ENCODE results near the gene GADD45GIP1.
"Not testable (repeated sequence)": the region's sequence is repeated elsewhere in the genome, so short reads cannot be mapped to it uniquely, and the experiment has no call there.

Gene GADD45GIP1

DNA sequence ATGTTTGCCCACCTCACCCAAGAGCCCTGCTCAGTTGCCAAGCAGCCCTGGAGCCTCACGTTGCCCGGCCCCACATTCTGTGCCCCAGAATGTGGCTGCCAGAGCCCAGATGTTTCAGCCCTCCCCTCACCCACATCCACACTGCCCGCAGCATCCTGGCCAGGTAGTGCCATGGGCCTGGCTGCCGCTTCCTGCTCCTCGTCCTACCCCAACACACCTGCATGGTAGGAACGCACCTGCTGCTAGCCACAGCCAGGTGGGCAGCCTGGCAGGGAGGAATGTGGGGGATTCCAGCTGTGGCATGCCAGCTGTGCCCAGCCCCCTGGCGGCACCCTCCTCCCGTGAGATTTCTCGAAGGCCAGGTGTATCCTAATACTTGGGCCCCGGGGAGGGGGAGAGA is 30.8 kb upstream of the GADD45GIP1 start:
- no peak for DNase-seq

DNA sequence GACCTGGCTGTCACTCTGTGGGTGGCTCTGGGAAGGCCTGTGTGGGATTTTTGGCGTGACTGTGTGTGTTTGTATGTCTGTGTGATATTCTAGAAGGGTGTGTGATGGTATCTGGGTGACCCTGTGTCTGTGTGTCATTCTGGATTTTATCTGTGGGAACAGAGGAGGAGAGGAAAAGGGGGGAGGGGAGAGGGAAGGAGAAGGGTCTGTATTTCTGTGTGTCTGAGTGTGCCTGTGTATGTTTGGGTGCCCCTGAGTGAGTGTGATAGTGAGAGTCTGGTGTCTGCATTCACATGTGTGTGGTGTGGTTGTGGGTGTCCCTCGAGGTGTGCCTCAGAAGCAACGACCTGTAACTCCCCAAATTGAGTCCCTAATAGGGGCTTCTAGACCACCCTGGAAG is 30.2 kb upstream of the GADD45GIP1 start:
- no peak for DNase-seq

- DNase-seq = no peak
These were observed 29.7 kb upstream of the GADD45GIP1 start for GRCh38 chr19:12986726-12987125.

DNA sequence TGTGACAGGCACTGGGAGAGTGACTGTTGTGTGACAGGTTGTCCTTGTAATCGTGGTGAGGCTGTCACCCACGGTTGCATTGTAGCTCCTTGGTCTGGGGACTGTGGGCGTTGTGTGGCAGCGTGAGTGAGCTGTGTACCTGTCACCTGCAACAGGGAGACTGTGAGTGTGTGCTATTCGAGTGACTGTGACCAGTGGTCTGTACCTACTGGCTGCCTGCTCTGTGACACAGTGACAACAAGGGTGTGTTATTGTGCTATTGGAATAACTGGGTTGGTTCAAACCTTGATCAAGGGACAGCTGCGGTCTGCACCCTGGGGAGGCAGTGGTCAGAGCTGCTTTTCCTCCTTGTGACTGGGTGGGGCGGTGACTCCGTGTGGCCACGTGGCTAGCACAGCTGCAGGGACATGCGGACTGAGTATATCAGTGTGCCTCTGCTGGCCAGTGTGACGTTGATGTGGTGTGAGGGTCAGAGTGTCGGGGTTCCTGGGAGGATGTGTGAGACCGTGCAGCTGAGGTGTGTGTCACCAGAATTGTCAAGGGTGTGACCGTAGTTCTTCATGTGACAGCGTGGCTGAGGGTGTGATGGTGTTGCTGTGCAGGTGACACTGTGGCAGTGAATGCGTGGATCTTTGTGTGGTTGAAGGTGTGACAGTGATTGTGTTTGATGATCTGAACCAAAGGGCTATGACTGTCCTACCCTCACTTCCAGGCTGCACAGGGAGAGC is 28.2 kb upstream of the GADD45GIP1 start:
- peak; percentile 21 for DNase-seq

GRCh38 chr19:12984683-12985048 is 27.6 kb upstream of the GADD45GIP1 start:
- DNase-seq = no peak

DNA sequence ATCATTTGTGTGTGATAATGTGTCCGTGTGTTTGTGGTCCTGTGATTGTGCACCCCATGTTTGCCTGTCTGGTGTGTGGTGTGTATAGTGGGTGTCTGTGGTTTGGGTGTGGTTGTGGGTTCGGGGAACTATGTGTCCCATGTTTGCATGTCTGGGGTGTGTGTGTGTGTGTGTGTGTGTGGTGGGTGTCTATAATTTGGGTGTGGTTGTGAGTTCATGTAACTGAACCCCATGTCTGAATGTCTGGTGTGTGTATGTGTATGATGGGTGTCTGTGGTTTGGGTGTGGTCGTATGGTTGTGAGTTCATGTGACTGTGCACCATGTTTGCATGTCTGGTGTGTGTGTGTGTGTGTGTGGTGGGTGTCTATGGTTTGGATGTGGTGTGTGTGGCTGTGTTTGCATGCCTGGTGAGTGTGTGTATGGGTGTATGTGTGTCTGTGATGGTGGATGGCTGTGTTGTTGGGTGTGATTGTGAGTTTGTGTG is 27.2 kb upstream of the GADD45GIP1 start:
- no peak for DNase-seq

- DNase-seq = peak; percentile 71
These were observed 26.6 kb upstream of the GADD45GIP1 start for GRCh38 chr19:12983542-12984142.

GRCh38 chr19:12983091-12983490 is 26.1 kb upstream of the GADD45GIP1 start:
- no peak for DNase-seq

- DNase-seq = no peak
These were observed 25.6 kb upstream of the GADD45GIP1 start for GRCh38 chr19:12982648-12983047.

DNA sequence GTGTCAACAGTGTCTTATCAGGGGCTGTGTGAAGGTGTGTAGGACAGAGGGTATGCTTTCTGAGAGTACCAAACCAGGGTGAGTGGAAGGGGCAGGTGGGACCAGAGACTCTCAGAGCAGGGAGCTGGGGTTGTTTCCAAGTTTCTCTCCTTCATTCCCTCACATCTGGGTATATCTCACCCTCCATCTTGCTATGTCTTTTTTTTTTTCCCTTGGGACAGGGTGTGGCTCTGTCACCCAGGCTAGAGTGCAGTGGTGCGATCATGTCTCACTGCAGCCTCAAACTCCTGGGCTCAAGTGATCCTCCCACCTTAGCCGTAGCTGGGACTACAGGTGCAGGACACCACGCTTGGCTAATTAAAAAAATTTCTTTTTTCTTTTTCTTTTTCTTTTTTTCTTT is 23.0 kb upstream of the GADD45GIP1 start:
- no peak for DNase-seq

DNA sequence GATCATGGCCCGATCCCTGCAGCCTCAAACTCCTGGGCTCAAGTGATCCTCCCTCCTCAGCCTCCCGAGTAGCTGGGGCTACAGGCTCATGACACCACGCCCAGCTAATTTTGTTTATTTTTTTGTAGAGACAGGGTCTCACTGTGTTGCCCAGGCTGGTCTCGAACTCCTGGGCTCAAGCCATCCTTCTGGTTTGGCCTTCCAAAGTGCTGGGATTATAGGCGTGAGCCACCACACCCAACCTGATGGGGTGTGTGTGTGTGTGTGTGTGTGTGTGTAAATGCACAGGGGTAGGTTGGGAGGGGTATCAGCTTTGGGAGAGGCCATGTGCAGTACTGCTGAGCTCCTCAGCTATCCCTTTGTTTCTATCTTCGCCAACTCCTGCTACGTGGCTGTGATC is 19.1 kb upstream of the GADD45GIP1 start:
- DNase-seq = not testable (repeated sequence)

DNA sequence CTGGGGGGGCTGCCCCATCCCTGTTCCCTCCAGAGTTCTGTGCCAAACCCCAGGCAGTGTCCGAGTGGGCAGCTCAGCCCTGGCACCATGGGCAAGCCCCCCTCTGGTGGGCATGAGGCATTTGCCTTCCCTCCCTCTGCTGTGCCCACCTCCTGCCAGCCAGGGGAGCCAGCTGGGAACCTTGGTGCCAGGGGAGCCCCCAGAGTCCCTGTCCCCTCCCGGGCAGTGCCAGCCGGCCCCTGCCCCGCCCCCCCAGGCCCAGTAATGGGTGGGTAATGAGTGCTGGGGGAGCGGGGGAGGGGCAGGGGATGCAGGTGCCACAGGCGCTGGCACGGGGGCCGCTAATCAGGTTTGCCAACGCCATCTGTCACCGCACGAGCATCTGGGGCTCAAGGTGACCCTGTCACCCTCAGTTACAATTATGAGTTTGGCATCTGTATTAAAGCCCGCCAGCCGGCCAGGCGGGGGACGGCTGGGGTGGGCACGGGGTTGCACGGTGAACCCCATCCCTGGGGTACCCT is 18.3 kb upstream of the GADD45GIP1 start:
- no peak for DNase-seq

DNA sequence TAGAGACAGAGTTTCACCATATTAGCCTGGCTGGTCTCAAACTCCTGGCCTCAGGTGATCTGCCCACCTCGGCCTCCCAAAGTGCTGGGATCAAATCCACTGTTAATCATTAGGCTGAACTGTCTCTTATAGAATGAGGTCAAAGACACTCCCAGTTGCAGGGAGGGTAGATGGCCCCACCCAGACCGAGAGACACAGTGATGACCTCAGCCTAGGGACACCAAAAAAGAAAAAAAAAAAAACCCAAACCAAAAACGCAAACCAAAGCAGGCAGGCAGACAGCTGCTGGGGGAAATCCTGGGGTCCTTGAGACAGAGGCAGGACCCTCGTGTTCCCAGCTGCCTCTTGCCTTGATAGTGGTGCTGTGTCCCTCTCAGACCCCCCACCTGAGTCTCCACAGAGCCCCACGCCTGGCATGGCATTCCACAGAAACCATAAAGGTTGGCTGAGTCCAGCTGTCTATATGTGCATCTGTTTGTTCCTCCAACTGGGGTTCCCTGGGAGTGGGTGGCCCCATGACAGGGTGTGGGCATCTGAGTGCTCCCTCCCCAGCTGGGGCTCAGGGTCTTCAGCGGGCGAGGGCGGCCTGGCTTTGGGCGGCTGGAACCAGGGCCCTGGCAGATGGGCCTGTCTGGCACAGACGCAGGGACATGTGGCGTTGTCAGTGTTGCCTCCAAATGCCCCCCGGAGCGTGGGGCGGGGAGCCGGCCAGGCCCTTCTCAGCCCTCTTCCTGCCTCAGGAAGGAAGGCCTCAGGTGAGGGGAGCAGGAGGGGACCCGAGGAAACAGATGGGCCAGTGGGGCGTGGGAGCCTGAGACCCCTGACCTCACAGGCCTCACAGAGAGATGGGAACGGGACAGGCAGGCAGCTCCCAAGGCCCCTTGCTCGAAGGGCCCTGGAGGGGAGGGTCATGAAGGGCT is 17.5 kb upstream of the GADD45GIP1 start:
- no peak for DNase-seq

DNA sequence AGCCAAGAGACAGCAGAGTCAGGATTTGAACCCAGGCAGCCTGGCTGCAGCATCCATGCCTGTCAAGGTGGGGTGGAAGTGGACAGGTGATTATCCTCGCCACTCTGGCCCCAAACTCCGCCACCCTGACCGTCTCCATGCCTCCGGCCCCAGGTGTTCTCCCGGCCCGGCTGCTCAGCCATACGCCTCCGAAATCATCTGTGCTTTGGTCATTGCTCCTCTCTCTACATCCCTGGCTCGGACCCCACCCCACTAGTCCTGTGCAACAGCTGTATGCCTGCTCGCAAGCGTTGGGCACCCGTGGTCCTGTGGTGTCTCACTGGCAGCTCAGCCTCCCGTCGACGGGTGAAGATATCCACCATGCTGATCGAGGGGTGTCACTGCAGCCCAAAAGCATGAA is 16.2 kb upstream of the GADD45GIP1 start:
- DNase-seq = no peak

GRCh38 chr19:12970070-12970820 is 13.2 kb upstream of the GADD45GIP1 start:
- no peak for DNase-seq

DNA sequence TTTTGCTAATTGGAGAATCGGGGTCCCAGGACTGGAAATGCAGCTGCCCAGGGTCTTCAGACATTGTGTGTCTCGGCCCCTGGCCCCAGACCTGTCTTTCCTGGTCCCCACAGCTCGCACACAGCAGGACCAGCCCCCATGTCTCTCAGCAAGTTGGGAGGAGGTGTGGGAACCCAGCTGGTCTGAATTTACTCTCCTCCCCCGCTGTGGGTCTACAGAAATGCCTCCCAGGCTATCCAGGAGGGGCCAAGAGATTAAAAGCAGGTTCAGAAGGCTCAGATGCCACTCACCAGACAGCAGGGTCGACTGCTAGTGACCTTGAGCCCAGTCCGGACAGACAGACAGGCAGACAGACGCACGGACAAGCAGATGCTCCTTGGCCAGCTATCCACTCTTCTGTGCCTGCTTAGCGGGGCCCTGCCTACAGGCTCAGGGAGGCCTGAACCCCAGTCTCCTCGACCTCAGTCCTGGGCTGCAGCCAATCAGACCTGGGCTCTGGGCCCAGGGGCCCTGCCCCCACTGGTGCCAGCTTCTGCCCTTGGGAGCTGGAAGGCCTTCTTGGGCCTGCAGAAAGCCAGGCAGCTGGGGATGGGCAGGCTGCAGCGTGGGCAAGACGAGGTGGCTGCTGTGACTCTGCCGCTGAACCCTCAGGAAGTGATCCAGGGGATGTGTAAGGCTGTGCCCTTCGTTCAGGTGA is 12.4 kb upstream of the GADD45GIP1 start, which contains the start of gene DAND5:
DAND5 (plus strand) TSS at position 285 of the 697 bp plus-strand sequence; CDS start at position 370, 85 bp downstream.
- no peak for DNase-seq

- no peak for DNase-seq
These were observed 10.9 kb upstream of the GADD45GIP1 start for GRCh38 chr19:12967907-12968306.

DNA sequence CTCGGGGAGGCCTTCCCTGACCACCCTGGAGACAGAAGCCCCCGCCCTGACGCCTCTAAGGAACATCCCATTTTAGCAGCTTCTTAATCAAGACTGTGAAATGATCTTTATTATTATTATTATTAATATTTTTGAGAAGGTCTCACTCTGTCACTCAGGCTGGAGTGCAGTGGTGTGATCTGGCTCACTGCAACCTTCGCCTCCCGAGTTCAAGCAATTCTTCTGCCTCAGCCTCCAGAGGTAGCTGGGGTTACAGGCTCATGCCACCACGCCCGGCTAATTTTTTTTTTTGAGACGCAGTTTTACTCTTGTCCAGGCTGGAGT is 8.8 kb upstream of the GADD45GIP1 start:
- DNase-seq = no peak

DNA sequence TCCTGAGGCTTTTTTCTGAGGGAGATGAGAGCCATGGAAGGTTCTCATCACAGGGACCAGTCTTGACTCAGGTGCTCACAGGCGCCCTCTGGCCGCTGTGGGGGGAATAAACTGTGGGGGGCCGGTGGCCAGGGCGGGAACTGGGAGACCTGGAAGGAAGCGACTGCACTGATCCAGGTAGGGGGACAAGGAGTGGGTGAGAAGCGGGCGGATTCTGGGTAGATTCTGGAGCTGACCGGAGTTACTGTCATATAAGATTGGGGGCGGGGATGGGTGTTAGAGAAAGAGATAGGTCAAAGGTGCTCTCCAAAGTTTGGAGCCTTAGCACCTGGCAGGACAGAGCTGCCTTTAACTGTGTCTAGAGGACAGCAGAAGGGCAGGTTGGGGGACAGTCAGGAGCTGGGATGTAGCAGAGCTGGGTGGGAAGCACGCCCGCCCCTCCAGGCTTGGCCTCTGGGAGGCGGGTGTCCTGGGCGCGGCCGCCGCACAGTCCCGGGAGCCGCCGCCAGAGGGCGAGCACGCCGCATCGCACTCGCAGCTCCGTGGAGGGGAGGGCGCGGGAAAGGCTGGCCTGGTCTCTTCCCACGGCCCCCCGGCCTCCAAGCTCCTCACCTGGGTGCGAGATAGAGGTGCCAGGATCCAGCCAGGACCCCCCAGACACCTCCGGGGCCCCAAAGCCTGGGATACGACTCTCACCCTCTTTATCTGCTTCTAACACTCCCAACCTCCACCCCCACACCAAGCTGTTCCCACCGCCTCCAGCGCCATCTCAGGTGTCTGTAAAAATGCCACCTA is 8.2 kb upstream of the GADD45GIP1 start:
- DNase-seq = peak; percentile 51

- DNase-seq = no peak
These were observed 2.5 kb upstream of the GADD45GIP1 start for GRCh38 chr19:12959481-12959880.

DNA sequence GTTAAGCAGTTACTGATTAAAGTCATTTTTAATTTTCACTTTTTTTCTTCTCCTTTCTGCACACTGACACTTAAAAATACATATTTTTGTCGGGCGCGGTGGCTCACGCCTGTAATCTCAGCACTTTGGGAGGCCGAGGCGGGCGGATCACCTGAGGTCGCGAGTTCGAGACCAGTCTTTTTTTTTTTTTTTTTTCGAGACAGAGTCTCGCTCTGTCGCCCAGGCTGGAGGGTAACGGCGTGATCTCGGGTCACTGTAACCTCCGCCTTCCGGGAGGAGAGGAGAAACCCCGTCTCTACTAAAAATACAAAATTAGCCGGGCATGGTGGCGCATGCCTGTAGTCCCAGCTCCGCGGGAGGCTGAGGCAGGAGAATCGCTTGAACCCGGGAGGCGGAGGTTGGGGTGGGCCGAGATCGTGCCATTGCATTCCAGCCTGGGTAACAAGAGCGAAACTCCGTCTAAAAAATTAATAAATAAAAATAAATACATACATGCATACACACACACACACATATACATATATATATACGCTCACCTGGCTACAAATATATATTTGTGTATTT is 448 bp upstream of the GADD45GIP1 start:
- not testable (repeated sequence) for DNase-seq

All from 8988T (cell line).